Prostate gland (tissue), 2 donors: ENCODE measurements around the gene ATP5MG.

ENCODE experiments used
- CTCF ChIP-seq, 4 experiments: fragments of 200-600 bp in 2 of 4; fragments of 450-650 bp in 2 of 4; sonication (generic) in 2 of 4; IDR thresholded peaks; 1 replicate in 3 of 4; 2 replicates in 1 of 4; pipeline ENCODE4 v1.5.1; 2016 to 2019; ENCODE audit warnings: antibody characterized with exemption in 4 of 4, mild to moderate bottlenecking in 2 of 4, moderate library complexity in 2 of 4
- POLR2AphosphoS5 ChIP-seq: sonication (generic); formaldehyde crosslinking; IDR thresholded peaks from one replicate; pipeline ENCODE4 v1.6.1; 2017; ENCODE audit warnings: antibody characterized with exemption

DNA sequence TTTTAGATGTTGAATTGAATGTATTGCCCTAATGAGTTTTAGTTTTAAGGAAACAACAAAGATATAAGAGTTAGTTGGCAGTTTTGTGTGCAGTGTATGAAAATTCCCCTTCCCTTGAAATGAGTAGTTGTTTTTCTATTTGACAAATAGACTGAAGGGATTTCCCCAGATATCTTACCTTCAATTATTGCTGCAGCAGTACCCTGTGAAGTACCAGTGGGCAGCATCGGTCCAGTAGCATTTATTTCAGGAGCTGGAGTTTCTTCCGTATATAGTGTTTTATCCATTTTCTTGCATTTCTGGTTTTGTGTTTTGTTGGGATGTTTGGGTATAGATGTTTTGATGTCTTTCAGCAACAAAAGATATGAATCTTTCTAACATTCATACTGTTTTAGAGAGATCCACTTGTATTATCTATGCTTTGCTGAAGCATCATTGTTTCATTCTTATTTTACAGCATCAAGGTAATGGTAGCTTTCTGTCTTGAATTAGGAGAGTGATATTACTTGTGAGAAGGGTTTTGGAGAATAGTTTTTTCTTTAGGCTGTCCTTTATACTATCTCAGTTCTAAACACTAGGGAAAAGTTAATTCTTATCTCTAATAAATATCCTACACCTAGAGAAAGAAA, 42.3 kb downstream of the ATP5MG start:
- TF ChIP-seq CTCF (IDR thresholded peaks at IDR 0.05), result no peak
- no peak for TF ChIP-seq POLR2AphosphoS5
